Ascending aorta (tissue), 2 donors: ENCODE results near the gene TBX3. TPM values are rescaled to one million over a fixed set of nuclear protein-coding genes. Genes with fewer than 3 reads are reported as not detected.

Experiments
- DNase-seq, 2 donors: peaks; one replicate each; pipeline ENCODE4 v3.0.0-alpha.2; 2019; ENCODE audit warnings: low spot score in 2 of 2
- H3K27ac ChIP-seq, 2 donors: fragments of 200-600 bp; sonication (generic); one replicate each; pipeline ENCODE4 v1.5.1; 2016 to 2017; ENCODE audit warnings: mild to moderate bottlenecking in 1 of 2
- H3K27me3 ChIP-seq: fragments of 200-600 bp; sonication (generic); one replicate; pipeline ENCODE4 v1.5.1; 2017
- H3K36me3 ChIP-seq, 2 donors: fragments of 200-600 bp; sonication (generic); one replicate each; pipeline ENCODE4 v1.5.1; 2016
- H3K4me1 ChIP-seq, 2 donors: fragments of 200-600 bp; sonication (generic); one replicate each; pipeline ENCODE4 v1.5.1; 2016 to 2017; ENCODE audit warnings: mild to moderate bottlenecking in 1 of 2
- H3K4me3 ChIP-seq, 2 donors: fragments of 200-600 bp; sonication (generic); one replicate each; pipeline ENCODE4 v1.5.1; 2016 to 2017; ENCODE audit warnings: mild to moderate bottlenecking in 1 of 2
- H3K9me3 ChIP-seq, 2 donors: fragments of 200-600 bp; sonication (generic); one replicate each; pipeline ENCODE4 v1.5.1; 2016
- CTCF ChIP-seq, 3 experiments: fragments of 200-600 bp in 2 of 3; fragments of 450-650 bp in 1 of 3; sonication (generic) in 2 of 3; IDR thresholded peaks; one replicate each; pipeline ENCODE4 v1.5.1; 2016 to 2019; ENCODE audit warnings: antibody characterized with exemption in 3 of 3, mild to moderate bottlenecking in 1 of 3, moderate library complexity in 1 of 3
- intact Hi-C: fragments of 100-400 bp; cut with DNase I; formaldehyde crosslinking; loops from one replicate; pipeline ENCODE4 v1.15.1; 2023
- total RNA-seq: library from RNA; depleted of rRNA; stranded (reverse); fragments of >200 nt; gene quantifications from one replicate; pipeline ENCODE4 v1.1.0, GENCODE V29; 2016

The TBX3 gene
- total RNA-seq, 1 donor from 2014 or later: 20.0 TPM

- intact Hi-C loops: no loop called here
- DNase-seq: no peak
- H3K36me3 ChIP-seq: no peaks in the 10 kb centered on the region
- H3K27me3 ChIP-seq: peaks cover 12% of the 10 kb centered on the region
- no peak overlapping the region for H3K4me3 ChIP-seq
- no peak for TF ChIP-seq CTCF (IDR thresholded peaks at IDR 0.05)
- H3K4me1 ChIP-seq: peaks cover 0 to 2% of the 10 kb centered on the region in 2 donors
- H3K27ac ChIP-seq: no peak overlapping the region
- no peaks in the 10 kb centered on the region for H3K9me3 ChIP-seq
These were observed 10.7 kb upstream of the TBX3 start for GRCh38 chr12:114694436-114695304.

- TF ChIP-seq CTCF (IDR thresholded peaks at IDR 0.05): no peak
- Histone ChIP-seq H3K27me3 (peaks cover 3% of the 10 kb centered on the region), H3K36me3 (no peaks in the 10 kb centered on the region), H3K9me3 (no peaks in the 10 kb centered on the region), H3K27ac (no peak overlapping the region), H3K4me3 (peak overlapping the region in 1 of 2 donors; percentile 42), H3K4me1 (peaks cover 0 to 2% of the 10 kb centered on the region in 2 donors)
- no peak for DNase-seq
- intact Hi-C loops: no loop called here
These were observed 9.6 kb upstream of the TBX3 start for GRCh38 chr12:114693532-114693931.

GRCh38 chr12:114693059-114693531 lies 9.1 kb upstream of the TBX3 start:
- no peak for DNase-seq
- Histone ChIP-seq H3K9me3 (no peaks in the 10 kb centered on the region), H3K27me3 (peaks cover 7% of the 10 kb centered on the region), H3K4me1 (peaks cover 0 to 2% of the 10 kb centered on the region in 2 donors), H3K27ac (no peak overlapping the region), H3K36me3 (no peaks in the 10 kb centered on the region), H3K4me3 (peak overlapping the region; percentile 41 to 42)
- TF ChIP-seq CTCF (IDR thresholded peaks at IDR 0.05): no peak
- intact Hi-C loops: no loop called here

- Histone ChIP-seq H3K9me3 (no peaks in the 10 kb centered on the region), H3K4me1 (peaks cover 0 to 2% of the 10 kb centered on the region in 2 donors), H3K27ac (no peak overlapping the region), H3K27me3 (peaks cover 12% of the 10 kb centered on the region), H3K4me3 (peak overlapping the region; percentile 41 to 42), H3K36me3 (no peaks in the 10 kb centered on the region)
- no peak for TF ChIP-seq CTCF (IDR thresholded peaks at IDR 0.05)
- no peak for DNase-seq
- intact Hi-C loops: no loop called here
These were observed 8.4 kb upstream of the TBX3 start for GRCh38 chr12:114692186-114693058.

GRCh38 chr12:114691763-114692185 lies 7.8 kb upstream of the TBX3 start:
- Histone ChIP-seq H3K4me3 (peak overlapping the region in 1 of 2 donors; percentile 42), H3K27me3 (peaks cover 12% of the 10 kb centered on the region), H3K27ac (no peak overlapping the region), H3K9me3 (no peaks in the 10 kb centered on the region), H3K4me1 (peaks cover 0 to 2% of the 10 kb centered on the region in 2 donors), H3K36me3 (no peaks in the 10 kb centered on the region)
- intact Hi-C loops: no loop called here
- TF ChIP-seq CTCF (IDR thresholded peaks at IDR 0.05): no peak
- no peak for DNase-seq
